ENCODE measurements around the gene FOXR1.

DNA sequence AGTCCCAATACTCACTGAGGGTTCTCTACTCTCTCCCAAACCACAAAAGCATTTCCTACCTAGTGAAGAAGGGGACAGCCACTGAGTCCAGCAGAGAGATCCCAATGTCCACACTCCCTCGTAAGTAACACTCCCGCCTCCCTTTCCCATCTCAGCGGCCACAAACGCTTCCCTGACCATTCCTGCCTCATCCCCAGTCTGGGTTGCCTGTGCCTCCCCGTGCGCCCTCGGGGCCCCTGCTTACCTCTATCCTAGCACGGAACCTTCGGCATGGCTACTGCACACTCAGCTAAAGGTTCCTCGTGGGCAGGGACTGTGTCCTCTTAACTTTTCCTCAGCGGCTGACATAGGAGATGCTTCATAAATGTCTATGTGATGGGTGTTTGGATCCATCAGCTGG, 14.0 kb upstream of the FOXR1 start:
- TF ChIP-seq, protein P1, sequence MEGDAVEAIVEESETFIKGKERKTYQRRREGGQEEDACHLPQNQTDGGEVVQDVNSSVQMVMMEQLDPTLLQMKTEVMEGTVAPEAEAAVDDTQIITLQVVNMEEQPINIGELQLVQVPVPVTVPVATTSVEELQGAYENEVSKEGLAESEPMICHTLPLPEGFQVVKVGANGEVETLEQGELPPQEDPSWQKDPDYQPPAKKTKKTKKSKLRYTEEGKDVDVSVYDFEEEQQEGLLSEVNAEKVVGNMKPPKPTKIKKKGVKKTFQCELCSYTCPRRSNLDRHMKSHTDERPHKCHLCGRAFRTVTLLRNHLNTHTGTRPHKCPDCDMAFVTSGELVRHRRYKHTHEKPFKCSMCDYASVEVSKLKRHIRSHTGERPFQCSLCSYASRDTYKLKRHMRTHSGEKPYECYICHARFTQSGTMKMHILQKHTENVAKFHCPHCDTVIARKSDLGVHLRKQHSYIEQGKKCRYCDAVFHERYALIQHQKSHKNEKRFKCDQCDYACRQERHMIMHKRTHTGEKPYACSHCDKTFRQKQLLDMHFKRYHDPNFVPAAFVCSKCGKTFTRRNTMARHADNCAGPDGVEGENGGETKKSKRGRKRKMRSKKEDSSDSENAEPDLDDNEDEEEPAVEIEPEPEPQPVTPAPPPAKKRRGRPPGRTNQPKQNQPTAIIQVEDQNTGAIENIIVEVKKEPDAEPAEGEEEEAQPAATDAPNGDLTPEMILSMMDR (IDR thresholded peaks at IDR 0.05): no peak
- no peak for TF ChIP-seq POLR2A (IDR thresholded peaks at IDR 0.05)

Data from uterus (tissue), 2 donors.